Measurements from ENCODE around the gene EIF3I. TPM values are rescaled to one million over a fixed set of nuclear protein-coding genes. Genes with fewer than 3 reads are reported as not detected.

EIF3I gene
- total and polyA plus RNA-seq, 2 of the 8 experiments (the other 6 are each of a cell fraction or from before 2014, with no cell fraction given): 247 to 346 TPM

DNA sequence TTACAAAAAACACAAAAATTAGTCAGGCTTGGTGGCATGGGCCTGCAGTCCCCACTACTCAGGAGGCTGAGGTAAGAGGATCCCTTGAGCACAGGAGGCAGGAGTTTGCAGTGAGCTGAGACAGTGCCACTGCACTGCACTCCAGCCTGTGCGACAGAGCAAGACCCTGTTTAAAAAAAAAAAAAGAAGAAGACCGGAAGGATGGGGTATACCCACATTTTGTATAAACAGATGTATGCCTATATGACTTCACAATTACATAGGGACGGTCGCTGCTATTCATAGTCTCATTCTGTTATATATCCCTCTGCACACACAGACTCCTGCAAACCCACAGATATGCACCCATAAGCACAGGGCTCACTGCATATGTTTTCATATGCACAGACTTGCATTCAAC, 41.5 kb downstream of the EIF3I start:
- H3K14ac ChIP-seq (ENCODE audit: insufficient read length): no peak overlapping the region
- H2BK120ac ChIP-seq (replicated peaks; ENCODE audit: low read depth, low read length): no peak overlapping the region
- H4K8ac ChIP-seq (ENCODE audit: extremely low read depth, insufficient read depth, low read length): no peak overlapping the region
- no peaks in the 10 kb centered on the region for H3K79me2 ChIP-seq (ENCODE audit: control insufficient read depth in 1 of 2, insufficient read depth in 2 of 2, low read length in 2 of 2)
- H2BK15ac ChIP-seq (ENCODE audit: low read length): no peak overlapping the region
- no peak overlapping the region for H3K18ac ChIP-seq (ENCODE audit: extremely low read depth, low read length)
- H3K4me3 ChIP-seq (ENCODE audit: extremely low read depth in 1 of 4, insufficient read depth in 2 of 4, low read depth in 3 of 4, low read length in 4 of 4): no peak overlapping the region
- no peaks in the 10 kb centered on the region for H3K23me2 ChIP-seq (ENCODE audit: low read depth, low read length)
- no peaks in the 10 kb centered on the region for H3K36me3 ChIP-seq (ENCODE audit: control insufficient read depth in 2 of 4, insufficient read depth in 4 of 4, low read length in 3 of 4)
- 90% methylated on average over 4 of the region's 4 CpGs; no CpG with 5 or more reads in 1 of the 2 experiments for WGBS, 2 experiments (ENCODE audit: extremely low coverage in 1 of 2, insufficient coverage in 1 of 2, insufficient read length in 1 of 2, insufficient replicate concordance in 2 of 2, low coverage in 1 of 2, low lambda C conversion rate in 2 of 2, missing lambda C conversion rate in 1 of 2)
- H3K4ac ChIP-seq (replicated peaks; ENCODE audit: insufficient read length, low read depth, low read length): no peak overlapping the region
- H3K56ac ChIP-seq (replicated peaks; ENCODE audit: insufficient read length, low read depth, low read length): no peak overlapping the region
- H2BK5ac ChIP-seq (ENCODE audit: low read depth, low read length): no peak overlapping the region
- ChIA-PET CTCF (ENCODE audit: partially characterized antibody) (interaction anchor here (0.9 to 1.6 kb wide), 3 partner anchors 8 to 52 kb away, joined by 3 read pairs; no protein-coding TSS in a partner anchor), POLR2A (ENCODE audit: partially characterized antibody) (no interaction called here)
- no peak overlapping the region for H4K91ac ChIP-seq (replicated peaks; ENCODE audit: insufficient read length, low read length)
- H3K27ac ChIP-seq (ENCODE audit: low read depth, low read length): no peak overlapping the region
- peak overlapping the region; percentile 65; the same call in 1 of the 2 replicates for H2AFZ ChIP-seq (ENCODE audit: low read length)
- DNase-seq (ENCODE audit: low read depth in 1 of 2, low spot score in 2 of 2) (no peak), FAIRE-seq (no peak)
- TF ChIP-seq ZNF274 (IDR thresholded peaks at IDR 0.05; ENCODE audit: borderline replicate concordance, extremely low read depth, low read length) (no peak), SP1 (IDR thresholded peaks at IDR 0.05; ENCODE audit: low read depth, low read length) (no peak)
- TF ChIP-seq, protein P1, sequence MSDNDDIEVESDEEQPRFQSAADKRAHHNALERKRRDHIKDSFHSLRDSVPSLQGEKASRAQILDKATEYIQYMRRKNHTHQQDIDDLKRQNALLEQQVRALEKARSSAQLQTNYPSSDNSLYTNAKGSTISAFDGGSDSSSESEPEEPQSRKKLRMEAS (IDR thresholded peaks at IDR 0.05): no peak
- no peak overlapping the region for H3K9ac ChIP-seq (replicated peaks in 1 of 4; ENCODE audit: extremely low read depth in 1 of 4, low read depth in 3 of 4, low read length in 3 of 4)
- no peak overlapping the region for H4K5ac ChIP-seq (ENCODE audit: insufficient read length, low read depth, low read length)
- no peaks in the 10 kb centered on the region for H3K79me1 ChIP-seq (ENCODE audit: low read depth, low read length)
- H3K9me3 ChIP-seq (ENCODE audit: insufficient read depth in 2 of 2, low read depth in 1 of 2, low read length in 1 of 2): no peaks in the 10 kb centered on the region
- no peaks in the 10 kb centered on the region for H3K27me3 ChIP-seq (replicated peaks in 1 of 4; ENCODE audit: control insufficient read depth in 3 of 4, extremely low read depth in 1 of 4, insufficient read depth in 3 of 4, low read length in 3 of 4)
- H3K23ac ChIP-seq (ENCODE audit: insufficient read length): no peak overlapping the region
- H2AK5ac ChIP-seq (ENCODE audit: low read depth, low read length): no peak overlapping the region
- no peak overlapping the region for H2BK20ac ChIP-seq (ENCODE audit: low read length)
- H2BK12ac ChIP-seq (ENCODE audit: low read depth, low read length): no peak overlapping the region
- no peaks in the 10 kb centered on the region for H4K20me1 ChIP-seq (replicated peaks in 1 of 2; ENCODE audit: control insufficient read depth in 1 of 2, insufficient read depth in 2 of 2, low read length in 2 of 2)
- peaks cover 0 to 3% (median 2%) of the 10 kb centered on the region in 4 experiments; a peak in 3 of 7 replicates for H3K4me1 ChIP-seq (replicated peaks in 1 of 4; ENCODE audit: control insufficient read depth in 3 of 4, insufficient read depth in 4 of 4, low read length in 3 of 4)
- no peak overlapping the region for H3K4me2 ChIP-seq (ENCODE audit: insufficient read depth in 1 of 2, low read depth in 2 of 2, low read length in 2 of 2)
